H1 (cell line): ENCODE data around the gene SPATS2L.

Experiments
- POLR2AphosphoS5 ChIP-seq: IDR thresholded peaks from 2 replicates; pipeline ENCODE4 v1.6.1; 2011; ENCODE audit warnings: low read depth, low read length
- RAD21 ChIP-seq, 2 experiments: IDR thresholded peaks in 1 of 2; conservative IDR thresholded peaks in 1 of 2; 2 replicates each; pipeline ENCODE4 v1.6.1; 2011; ENCODE audit warnings: low read depth in 2 of 2, low read length in 2 of 2, improper control_type of control experiment in 1 of 2, inconsistent platforms in 1 of 2, mild to moderate bottlenecking in 1 of 2, moderate library complexity in 1 of 2
- TF ChIP-seq, protein P1 (sequence below), 3 experiments: IDR thresholded peaks; 1 replicate in 2 of 3; 2 replicates in 1 of 3; pipeline versions ENCODE4 v1.5.1 to v1.6.1; 2011; ENCODE audit warnings: low read length in 3 of 3, mild to moderate bottlenecking in 3 of 3, inconsistent platforms in 2 of 3, low read depth in 1 of 3, moderate library complexity in 1 of 3; ENCODE audit not compliant: insufficient read depth in 1 of 3; ENCODE audit errors: control extremely low read depth in 1 of 3

DNA sequence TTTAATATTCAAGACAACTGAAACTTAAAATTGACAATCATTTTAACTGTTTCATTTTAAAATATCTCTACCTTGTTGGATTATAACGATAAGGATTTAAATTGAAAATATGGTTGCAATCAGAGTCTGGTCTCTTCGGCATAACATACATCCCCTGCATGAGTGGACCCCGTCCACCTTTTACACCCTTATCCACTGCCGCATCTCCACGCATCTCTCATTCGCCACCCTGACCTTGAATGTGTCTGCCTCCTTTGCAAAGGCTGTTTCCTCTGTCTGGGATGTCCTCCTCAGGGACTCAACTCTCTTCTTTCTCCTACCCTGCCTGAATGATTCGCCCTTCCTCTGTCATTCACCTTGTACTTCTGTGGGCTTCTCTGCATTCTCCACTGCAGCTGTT, 87.6 kb downstream of the SPATS2L start:
- TF ChIP-seq, protein P1, sequence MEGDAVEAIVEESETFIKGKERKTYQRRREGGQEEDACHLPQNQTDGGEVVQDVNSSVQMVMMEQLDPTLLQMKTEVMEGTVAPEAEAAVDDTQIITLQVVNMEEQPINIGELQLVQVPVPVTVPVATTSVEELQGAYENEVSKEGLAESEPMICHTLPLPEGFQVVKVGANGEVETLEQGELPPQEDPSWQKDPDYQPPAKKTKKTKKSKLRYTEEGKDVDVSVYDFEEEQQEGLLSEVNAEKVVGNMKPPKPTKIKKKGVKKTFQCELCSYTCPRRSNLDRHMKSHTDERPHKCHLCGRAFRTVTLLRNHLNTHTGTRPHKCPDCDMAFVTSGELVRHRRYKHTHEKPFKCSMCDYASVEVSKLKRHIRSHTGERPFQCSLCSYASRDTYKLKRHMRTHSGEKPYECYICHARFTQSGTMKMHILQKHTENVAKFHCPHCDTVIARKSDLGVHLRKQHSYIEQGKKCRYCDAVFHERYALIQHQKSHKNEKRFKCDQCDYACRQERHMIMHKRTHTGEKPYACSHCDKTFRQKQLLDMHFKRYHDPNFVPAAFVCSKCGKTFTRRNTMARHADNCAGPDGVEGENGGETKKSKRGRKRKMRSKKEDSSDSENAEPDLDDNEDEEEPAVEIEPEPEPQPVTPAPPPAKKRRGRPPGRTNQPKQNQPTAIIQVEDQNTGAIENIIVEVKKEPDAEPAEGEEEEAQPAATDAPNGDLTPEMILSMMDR (IDR thresholded peaks at IDR 0.05; ENCODE audit: control extremely low read depth in 1 of 3, insufficient read depth in 1 of 3, low read depth in 1 of 3, low read length in 3 of 3), result no peak
- TF ChIP-seq POLR2AphosphoS5, result no peak
- no peak for TF ChIP-seq RAD21 (IDR thresholded peaks at IDR 0.05 in 1 of 2, conservative IDR thresholded peaks at IDR 0.05 in 1 of 2; ENCODE audit: low read depth in 2 of 2, low read length in 2 of 2)
